ENCODE data around the gene KCNH5. TPM values are rescaled to one million over a fixed set of nuclear protein-coding genes. Genes with fewer than 3 reads are reported as not detected.

The KCNH5 gene
- total and polyA plus RNA-seq, 2 of the 13 experiments (the other 11 are each of a cell fraction or from before 2014, with no cell fraction given) = not detected

- H3K4me1 ChIP-seq (ENCODE audit: insufficient read depth, low read length) = no peaks in the 10 kb centered on the region
- DNase-seq (ENCODE audit: low spot score) = no peak
- no TSS peak for BruUV-seq (replicated peaks)
- WGBS (ENCODE audit: low lambda C conversion rate) = 2% methylated on average over 2 of the region's 2 CpGs
- ChIA-PET POLR2A (no interaction called here), CTCF (ENCODE audit: low intra/inter-chr PET ratio, low total read pairs) (no interaction called here)
- intact Hi-C loops (cut with micrococcal nuclease; ENCODE audit: unreplicated experiment) = no loop called here
- no peak overlapping the region for H3K27ac ChIP-seq (ENCODE audit: extremely low read length, insufficient read depth, low read length)
- no peaks in the 10 kb centered on the region for H3K27me3 ChIP-seq (ENCODE audit: control insufficient read depth in 1 of 2, insufficient read depth in 2 of 2, low read length in 2 of 2)
- in situ Hi-C loops (cut with HindIII; ENCODE audit: extremely low pct_ligation_motif_present, low pct_unique_long_range_greater_than_20kb) = no loop called here
- no peak overlapping the region for H3K4me3 ChIP-seq (replicated peaks in 1 of 3; ENCODE audit: insufficient read depth in 1 of 3, low read depth in 2 of 3, low read length in 3 of 3)
- no peak overlapping the region for H3K4me2 ChIP-seq (ENCODE audit: low read depth, low read length)
- no peaks in the 10 kb centered on the region for H3K9me3 ChIP-seq (ENCODE audit: low read length)
- no peaks in the 10 kb centered on the region for H3K36me3 ChIP-seq (replicated peaks in 1 of 2; ENCODE audit: control insufficient read depth in 1 of 2, insufficient read depth in 2 of 2, low read length in 2 of 2)
- no peak overlapping the region for H3K9ac ChIP-seq (ENCODE audit: insufficient read depth, low read depth, low read length)
- no peaks in the 10 kb centered on the region for H4K20me1 ChIP-seq (ENCODE audit: insufficient read depth, low read length)
- no peak for ATAC-seq
- H2AFZ ChIP-seq (ENCODE audit: low read length) = no peak overlapping the region
- no peak for FAIRE-seq
- H3K79me2 ChIP-seq (ENCODE audit: insufficient read depth, low read length) = no peaks in the 10 kb centered on the region
- TF ChIP-seq, protein P1, sequence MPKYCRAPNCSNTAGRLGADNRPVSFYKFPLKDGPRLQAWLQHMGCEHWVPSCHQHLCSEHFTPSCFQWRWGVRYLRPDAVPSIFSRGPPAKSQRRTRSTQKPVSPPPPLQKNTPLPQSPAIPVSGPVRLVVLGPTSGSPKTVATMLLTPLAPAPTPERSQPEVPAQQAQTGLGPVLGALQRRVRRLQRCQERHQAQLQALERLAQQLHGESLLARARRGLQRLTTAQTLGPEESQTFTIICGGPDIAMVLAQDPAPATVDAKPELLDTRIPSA (CRISPR knock-in tag; IDR thresholded peaks at IDR 0.05; ENCODE audit: borderline replicate concordance) = no peak
- no peak for TF ChIP-seq ZNF510 (CRISPR knock-in tag; IDR thresholded peaks at IDR 0.05; ENCODE audit: low read depth)
- TF ChIP-seq ZNF468 (CRISPR knock-in tag; IDR thresholded peaks at IDR 0.05) = no peak
- TF ChIP-seq TBP (CRISPR knock-in tag; IDR thresholded peaks at IDR 0.05) = no peak
- TF ChIP-seq KAT7 (CRISPR knock-in tag; IDR thresholded peaks at IDR 0.05; ENCODE audit: borderline replicate concordance) = no peak
- TF ChIP-seq MED13 (CRISPR knock-in tag; IDR thresholded peaks at IDR 0.05) = no peak
- no peak for TF ChIP-seq ZNF776 (CRISPR knock-in tag; IDR thresholded peaks at IDR 0.05)
- no peak for TF ChIP-seq STAT6 (CRISPR knock-in tag; IDR thresholded peaks at IDR 0.05; ENCODE audit: borderline replicate concordance)
- TF ChIP-seq ZNF883 (CRISPR knock-in tag; IDR thresholded peaks at IDR 0.05; ENCODE audit: not compliant biosample characterization) = no peak
- TF ChIP-seq, protein P2, sequence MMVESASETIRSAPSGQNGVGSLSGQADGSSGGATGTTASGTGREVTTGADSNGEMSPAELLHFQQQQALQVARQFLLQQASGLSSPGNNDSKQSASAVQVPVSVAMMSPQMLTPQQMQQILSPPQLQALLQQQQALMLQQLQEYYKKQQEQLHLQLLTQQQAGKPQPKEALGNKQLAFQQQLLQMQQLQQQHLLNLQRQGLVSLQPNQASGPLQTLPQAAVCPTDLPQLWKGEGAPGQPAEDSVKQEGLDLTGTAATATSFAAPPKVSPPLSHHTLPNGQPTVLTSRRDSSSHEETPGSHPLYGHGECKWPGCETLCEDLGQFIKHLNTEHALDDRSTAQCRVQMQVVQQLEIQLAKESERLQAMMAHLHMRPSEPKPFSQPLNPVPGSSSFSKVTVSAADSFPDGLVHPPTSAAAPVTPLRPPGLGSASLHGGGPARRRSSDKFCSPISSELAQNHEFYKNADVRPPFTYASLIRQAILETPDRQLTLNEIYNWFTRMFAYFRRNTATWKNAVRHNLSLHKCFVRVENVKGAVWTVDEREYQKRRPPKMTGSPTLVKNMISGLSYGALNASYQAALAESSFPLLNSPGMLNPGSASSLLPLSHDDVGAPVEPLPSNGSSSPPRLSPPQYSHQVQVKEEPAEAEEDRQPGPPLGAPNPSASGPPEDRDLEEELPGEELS (CRISPR knock-in tag; IDR thresholded peaks at IDR 0.05) = no peak
- no peak for TF ChIP-seq CREM (IDR thresholded peaks at IDR 0.05)
- TF ChIP-seq CREM (CRISPR knock-in tag; IDR thresholded peaks at IDR 0.05) = no peak
- no peak for TF ChIP-seq POLR2G (IDR thresholded peaks at IDR 0.05; ENCODE audit: low read depth, low read length)
- no peak for TF ChIP-seq ZBTB3 (CRISPR knock-in tag; IDR thresholded peaks at IDR 0.05; ENCODE audit: borderline replicate concordance, low read depth)
- no peak for TF ChIP-seq DBP (CRISPR knock-in tag; IDR thresholded peaks at IDR 0.05; ENCODE audit: not compliant biosample characterization)
- TF ChIP-seq NR3C1 (CRISPR knock-in tag; IDR thresholded peaks at IDR 0.05) = no peak
- no peak for TF ChIP-seq TCF7 (IDR thresholded peaks at IDR 0.05; ENCODE audit: low read depth)
- TF ChIP-seq, protein P3, sequence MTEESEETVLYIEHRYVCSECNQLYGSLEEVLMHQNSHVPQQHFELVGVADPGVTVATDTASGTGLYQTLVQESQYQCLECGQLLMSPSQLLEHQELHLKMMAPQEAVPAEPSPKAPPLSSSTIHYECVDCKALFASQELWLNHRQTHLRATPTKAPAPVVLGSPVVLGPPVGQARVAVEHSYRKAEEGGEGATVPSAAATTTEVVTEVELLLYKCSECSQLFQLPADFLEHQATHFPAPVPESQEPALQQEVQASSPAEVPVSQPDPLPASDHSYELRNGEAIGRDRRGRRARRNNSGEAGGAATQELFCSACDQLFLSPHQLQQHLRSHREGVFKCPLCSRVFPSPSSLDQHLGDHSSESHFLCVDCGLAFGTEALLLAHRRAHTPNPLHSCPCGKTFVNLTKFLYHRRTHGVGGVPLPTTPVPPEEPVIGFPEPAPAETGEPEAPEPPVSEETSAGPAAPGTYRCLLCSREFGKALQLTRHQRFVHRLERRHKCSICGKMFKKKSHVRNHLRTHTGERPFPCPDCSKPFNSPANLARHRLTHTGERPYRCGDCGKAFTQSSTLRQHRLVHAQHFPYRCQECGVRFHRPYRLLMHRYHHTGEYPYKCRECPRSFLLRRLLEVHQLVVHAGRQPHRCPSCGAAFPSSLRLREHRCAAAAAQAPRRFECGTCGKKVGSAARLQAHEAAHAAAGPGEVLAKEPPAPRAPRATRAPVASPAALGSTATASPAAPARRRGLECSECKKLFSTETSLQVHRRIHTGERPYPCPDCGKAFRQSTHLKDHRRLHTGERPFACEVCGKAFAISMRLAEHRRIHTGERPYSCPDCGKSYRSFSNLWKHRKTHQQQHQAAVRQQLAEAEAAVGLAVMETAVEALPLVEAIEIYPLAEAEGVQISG (CRISPR knock-in tag; IDR thresholded peaks at IDR 0.05) = no peak
Measured at GRCh38 chr14:62947301-62947700, 98.0 kb downstream of the KCNH5 start.
